ENCODE results near the gene DLGAP1. TPM values are rescaled to one million over a fixed set of nuclear protein-coding genes. Genes with fewer than 3 reads are reported as not detected.
"Not testable (repeated sequence)": the region's sequence is repeated elsewhere in the genome, so short reads cannot be mapped to it uniquely, and the experiment has no call there.

DLGAP1 gene
- total RNA-seq, 1 experiment from 2014 or later: 0.14 TPM

DNA sequence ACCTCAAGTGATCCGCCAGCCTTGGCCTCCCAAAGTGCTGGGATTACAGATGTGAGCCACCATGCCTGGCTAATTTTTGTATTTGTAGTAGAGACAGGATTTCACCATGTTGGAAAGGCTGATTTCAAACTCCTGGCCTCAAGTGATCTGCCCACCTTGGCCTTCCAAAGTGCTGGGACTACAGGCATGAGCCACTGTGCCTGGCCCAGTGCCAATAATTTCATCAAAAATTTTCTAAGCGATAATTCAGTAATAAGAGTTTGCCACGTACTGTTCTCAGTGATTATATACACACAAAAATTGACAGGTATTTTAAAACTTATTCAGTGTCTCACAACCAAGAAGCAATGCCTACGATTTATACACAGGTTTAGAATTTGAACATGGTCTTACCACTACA is 143.2 kb downstream of the DLGAP1 start:
- DNase-seq (ENCODE audit: low read depth); in situ Hi-C loops (cut with HindIII; ENCODE audit: low pct_unique_long_range_greater_than_20kb, low sequenced_read_pairs): not testable (repeated sequence)

DNA sequence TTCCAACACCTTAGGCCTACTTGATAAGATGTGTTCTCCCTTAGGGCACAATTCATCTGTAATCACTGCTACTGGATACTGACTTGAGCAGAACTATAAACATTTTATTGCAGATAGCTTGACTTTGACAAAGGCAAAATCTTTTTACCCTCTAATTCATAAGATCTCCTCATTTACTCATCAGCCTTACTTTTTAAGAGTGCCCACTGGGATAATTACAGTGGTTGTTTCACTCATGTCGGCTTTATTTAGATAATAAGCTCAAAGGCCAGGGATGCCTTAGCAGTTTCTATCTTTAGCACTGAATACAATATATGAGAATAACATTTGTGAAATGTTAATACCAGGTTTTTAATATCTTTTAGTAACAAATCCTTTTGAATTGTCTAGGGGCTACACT is 144.0 kb downstream of the DLGAP1 start:
- in situ Hi-C loops (cut with HindIII; ENCODE audit: low pct_unique_long_range_greater_than_20kb, low sequenced_read_pairs): no loop called here
- no peak for DNase-seq (ENCODE audit: low read depth)

DNA sequence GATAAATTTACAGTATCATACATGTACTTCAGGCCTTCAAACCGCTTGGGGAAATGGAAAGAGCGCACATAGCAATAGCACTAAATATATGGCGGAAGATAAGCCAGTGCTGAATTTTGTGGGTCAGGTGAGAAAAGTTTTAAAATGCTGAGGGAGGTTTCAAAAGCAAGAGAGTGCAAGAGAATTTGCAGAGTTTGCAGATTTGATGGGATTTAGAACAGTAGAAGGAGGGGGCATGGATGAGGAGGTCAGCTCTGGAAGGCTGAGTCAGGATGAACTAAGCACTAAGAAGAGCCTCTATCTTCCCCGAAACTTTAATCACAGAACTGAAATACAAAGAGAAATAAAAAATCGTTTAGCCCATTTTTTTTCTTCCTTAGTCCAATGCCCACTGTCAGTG is 145.9 kb downstream of the DLGAP1 start:
- in situ Hi-C loops (cut with HindIII; ENCODE audit: low pct_unique_long_range_greater_than_20kb, low sequenced_read_pairs): no loop called here

DNA sequence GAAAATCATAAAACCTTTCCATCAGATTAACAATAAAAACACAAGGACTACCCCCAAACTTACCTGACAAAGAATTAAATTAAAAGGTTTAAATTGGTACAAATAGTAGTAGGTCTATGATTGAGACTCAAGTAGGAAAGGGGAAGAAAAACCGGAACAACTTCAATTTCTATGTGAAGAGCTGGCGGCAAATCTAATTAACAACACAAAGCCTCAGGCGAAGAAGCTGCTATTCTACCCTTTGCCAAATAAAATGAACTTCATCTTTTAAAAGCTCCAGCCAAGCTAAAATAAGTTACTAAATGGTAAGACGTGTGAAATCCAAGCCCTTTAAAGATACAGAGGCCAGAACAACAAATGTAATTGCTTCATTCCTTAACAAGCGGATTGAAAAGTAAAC is 146.5 kb downstream of the DLGAP1 start:
- no peak for DNase-seq (ENCODE audit: low read depth)
- in situ Hi-C loops (cut with HindIII; ENCODE audit: low pct_unique_long_range_greater_than_20kb, low sequenced_read_pairs): no loop called here

More for the DNA sequence above, 145.9 kb downstream of the DLGAP1 start:
- no peak for DNase-seq (ENCODE audit: low read depth)

DNA sequence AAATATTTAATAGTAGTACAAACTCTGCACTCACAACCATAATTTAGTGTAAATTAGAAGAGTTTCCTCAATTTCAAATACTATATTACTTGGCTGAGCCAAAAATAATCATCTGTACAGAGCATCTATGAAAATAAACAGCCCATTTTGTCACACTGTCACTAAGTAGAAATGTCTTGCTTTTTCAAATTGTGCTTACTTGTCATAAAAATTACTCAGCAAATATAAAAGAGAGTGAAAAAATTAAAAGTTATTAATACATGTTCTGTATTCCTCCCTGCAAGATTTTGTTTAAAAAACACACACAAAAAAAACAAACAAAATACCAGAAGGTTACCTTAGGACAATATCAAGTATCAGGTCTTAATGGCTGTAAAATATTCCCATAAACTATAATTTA is 155.7 kb downstream of the DLGAP1 start:
- in situ Hi-C loops (cut with HindIII; ENCODE audit: low pct_unique_long_range_greater_than_20kb, low sequenced_read_pairs): no loop called here
- no peak for DNase-seq (ENCODE audit: low read depth)

DNA sequence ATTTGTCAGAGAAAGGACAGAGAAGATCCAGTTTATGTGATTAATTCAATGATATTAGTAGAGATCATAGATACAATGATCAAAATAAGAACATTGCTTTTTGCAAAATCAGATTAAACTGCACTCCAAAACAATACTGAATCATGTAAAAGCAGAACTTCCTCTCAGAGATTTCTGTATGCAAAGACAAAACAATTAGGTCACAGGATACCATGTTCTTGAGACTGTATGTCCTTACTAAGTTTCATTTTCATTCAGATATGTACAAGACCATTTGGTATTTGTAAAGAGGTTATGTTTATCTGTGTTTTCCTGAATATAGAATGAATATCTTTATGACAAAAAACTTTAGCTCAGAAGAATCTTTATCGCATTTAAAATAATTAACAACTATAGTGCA is 161.8 kb downstream of the DLGAP1 start:
- DNase-seq (ENCODE audit: low read depth): no peak
- in situ Hi-C loops (cut with HindIII; ENCODE audit: low pct_unique_long_range_greater_than_20kb, low sequenced_read_pairs): no loop called here

DNA sequence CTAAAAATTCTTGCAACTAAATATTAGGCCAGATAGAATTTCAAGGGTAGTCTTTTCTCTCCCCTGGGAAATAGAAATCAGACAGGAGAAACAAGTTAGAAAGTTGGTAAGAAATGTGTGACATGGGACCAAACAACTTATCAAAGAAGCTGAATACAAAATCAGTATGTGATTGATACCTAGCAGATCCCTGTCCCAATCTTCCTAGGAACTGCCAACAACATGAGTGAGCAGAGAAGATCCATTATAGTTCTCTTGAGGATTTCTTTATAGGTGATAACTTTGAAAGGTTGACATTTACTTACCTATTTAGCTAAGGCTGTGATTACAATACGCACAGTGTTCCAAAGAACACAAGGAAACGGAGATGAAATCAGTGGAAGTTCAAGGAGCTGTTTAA is 162.4 kb downstream of the DLGAP1 start:
- in situ Hi-C loops (cut with HindIII; ENCODE audit: low pct_unique_long_range_greater_than_20kb, low sequenced_read_pairs): no loop called here

DNA sequence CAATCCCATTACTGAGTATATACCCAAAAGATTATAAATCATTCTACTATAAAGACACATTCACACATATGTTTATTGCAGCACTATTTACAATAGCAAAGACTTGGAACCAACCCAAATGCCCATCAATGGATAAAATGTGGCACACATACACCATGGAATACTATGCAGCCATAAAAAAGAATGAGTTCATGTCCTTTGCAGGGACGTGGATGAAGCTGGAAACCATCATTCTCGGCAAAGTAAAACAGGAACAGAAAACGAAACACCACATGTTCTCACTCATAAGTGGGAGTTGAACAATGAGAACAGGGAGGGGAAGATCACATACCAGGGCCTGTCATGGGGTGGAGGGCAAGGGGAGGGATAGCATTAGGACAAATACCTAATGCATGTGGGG is 167.8 kb downstream of the DLGAP1 start:
- in situ Hi-C loops (cut with HindIII; ENCODE audit: low pct_unique_long_range_greater_than_20kb, low sequenced_read_pairs); DNase-seq (ENCODE audit: low read depth): not testable (repeated sequence)

More for the DNA sequence above, 162.4 kb downstream of the DLGAP1 start:
- DNase-seq (ENCODE audit: low read depth): no peak

DNA sequence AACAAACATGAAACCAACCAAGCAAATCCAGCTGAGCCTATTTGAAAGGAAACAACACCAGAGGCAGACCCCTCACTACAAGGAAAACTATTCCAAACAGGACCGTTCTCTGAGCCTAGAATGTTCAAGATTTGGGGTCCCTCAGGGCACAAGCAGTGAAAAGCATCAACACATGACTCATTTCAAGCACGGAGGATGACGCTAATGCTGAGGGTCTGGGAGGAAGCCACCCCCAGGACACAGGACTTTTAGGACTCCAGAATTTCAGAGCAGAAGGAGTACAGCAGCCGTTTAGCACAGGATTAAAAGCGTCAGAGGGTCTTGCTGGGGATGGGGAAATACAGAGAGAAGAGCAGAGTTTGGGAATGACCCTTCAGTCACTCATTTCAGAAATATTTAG is 168.9 kb downstream of the DLGAP1 start:
- no peak for DNase-seq (ENCODE audit: low read depth)
- in situ Hi-C loops (cut with HindIII; ENCODE audit: low pct_unique_long_range_greater_than_20kb, low sequenced_read_pairs): no loop called here

DNA sequence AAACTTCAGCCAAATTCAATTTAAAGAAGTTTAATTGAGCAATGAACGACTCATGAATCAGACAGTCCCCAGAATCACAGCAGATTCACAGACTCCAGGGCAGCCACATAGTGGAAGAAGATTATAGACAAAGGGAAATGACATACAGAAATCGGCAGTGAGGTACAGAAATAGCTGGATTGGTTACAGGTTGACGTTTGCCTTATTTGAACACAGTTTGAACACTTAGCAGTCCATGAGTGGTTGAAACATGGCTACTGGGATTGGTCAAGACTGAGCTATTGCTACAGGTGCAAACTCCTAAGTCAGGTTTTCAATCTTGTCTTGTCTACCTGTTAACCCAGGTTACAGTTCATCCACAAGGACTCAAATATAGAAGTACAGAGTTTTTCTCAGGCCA is 169.6 kb downstream of the DLGAP1 start:
- in situ Hi-C loops (cut with HindIII; ENCODE audit: low pct_unique_long_range_greater_than_20kb, low sequenced_read_pairs): no loop called here
- no peak for DNase-seq (ENCODE audit: low read depth)

DNA sequence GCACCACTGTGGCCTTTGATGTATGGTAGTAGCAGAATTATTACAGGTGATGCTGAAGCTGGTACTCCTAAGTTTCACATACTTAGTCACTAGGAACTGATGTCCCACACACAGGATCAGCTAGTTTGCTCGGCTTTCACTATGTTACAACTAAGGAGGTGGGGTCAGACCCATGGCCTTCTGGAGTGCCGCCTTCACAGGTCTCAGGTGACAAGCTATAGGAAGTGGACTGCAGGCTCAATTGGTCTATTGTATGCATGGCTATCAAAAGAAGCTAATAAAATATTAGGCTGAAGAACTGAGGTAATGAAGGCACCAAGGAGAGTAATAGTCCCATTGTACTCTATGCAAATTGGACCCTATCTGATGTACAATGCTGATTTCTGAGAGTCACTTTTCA is 170.6 kb downstream of the DLGAP1 start:
- in situ Hi-C loops (cut with HindIII; ENCODE audit: low pct_unique_long_range_greater_than_20kb, low sequenced_read_pairs): no loop called here
- no peak for DNase-seq (ENCODE audit: low read depth)

DNA sequence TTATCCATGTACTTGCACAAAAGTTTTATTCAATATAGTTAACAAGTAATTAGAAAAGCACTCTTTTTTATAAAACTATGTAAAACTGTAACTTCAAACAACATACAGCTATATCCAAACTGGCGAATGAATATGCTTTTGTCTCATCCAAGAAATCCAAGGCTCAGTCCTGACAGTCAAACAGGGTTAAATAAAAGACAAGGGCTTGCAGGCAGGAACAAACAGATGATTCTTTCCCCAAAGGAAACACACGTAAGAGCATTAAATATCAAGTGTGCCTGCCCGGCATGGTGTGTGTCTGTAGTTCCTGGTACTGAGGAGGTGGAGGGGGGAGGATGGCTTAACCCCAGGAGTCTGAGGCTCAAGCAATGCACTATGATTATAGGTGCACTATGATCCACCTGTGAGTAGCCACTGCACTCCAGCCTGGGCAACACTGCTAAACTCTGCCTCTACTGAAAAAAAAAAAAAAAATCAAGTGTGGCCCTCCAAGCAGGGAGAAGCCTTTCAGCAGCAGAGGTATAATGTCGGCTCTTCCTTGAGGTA is 171.3 kb downstream of the DLGAP1 start:
- DNase-seq (ENCODE audit: low read depth): no peak
- in situ Hi-C loops (cut with HindIII; ENCODE audit: low pct_unique_long_range_greater_than_20kb, low sequenced_read_pairs): no loop called here

DNA sequence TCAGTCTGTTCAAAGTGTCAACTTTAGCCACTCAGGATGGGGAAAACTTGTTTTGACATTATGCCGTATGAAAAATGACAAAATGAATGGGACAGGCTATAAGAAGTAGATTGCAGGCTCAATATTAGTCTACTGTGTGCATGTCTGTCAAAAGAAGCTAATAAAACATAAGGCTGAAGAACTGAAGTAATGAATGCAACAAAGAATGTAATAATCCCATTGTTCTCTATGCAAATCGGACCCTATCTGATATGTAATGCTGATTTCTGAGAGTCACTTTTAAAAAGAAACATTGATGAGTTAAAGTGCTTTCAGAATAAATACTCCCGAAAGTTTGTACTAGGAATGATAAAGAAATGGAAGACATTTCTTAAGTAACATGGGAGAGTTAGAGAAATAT is 172.2 kb downstream of the DLGAP1 start:
- in situ Hi-C loops (cut with HindIII; ENCODE audit: low pct_unique_long_range_greater_than_20kb, low sequenced_read_pairs): no loop called here
- DNase-seq (ENCODE audit: low read depth): no peak

DNA sequence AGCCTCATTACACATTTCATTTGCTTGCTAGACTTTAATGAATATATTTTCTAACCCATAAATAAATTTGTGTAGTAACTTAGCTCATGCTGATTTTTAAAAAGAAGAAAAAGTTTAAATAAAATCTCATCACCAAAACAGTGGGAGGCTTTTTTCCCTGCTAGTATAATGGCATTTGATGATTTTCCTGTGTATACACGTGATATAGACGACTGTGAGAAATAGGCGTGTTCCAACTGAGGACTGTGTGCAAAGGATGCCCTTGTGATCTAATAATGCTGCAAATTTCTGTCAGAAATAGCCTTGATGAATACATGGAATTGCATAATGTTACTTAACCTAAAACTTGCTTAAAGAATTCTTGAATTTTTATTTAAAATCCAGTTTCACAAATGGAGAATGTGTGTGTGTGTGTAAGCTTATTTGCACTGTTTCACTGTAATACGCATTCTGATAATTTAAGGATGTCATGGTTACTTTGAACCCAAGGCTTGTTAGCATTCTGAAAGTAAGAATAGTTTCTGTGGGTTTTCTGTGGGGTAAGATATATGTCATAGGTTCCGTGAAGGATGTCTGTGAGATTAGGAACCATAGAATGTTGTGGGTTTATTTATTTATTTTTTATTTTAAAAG is 178.0 kb downstream of the DLGAP1 start:
- DNase-seq (ENCODE audit: low read depth): no peak
- in situ Hi-C loops (cut with HindIII; ENCODE audit: low pct_unique_long_range_greater_than_20kb, low sequenced_read_pairs): no loop called here

DNA sequence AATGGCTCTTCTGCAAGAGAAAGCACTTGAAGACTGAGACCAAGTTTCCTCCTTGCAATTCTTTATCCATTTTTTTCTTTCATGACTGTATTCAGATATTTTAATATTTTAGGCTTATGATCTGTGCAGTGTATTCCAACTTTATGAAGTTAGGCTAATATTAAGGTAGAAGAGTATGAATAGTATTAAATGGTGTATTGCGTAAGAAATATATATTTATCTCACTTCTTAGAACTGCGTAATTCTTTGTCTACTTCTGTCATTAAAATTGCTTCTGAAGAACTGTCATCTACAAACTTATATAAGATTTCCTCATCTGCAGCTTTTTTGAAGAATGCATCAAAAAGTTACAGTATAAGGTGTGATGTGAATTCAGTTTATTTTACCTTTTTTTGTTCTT is 183.2 kb downstream of the DLGAP1 start:
- no peak for DNase-seq (ENCODE audit: low read depth)
- in situ Hi-C loops (cut with HindIII; ENCODE audit: low pct_unique_long_range_greater_than_20kb, low sequenced_read_pairs): no loop called here

DNA sequence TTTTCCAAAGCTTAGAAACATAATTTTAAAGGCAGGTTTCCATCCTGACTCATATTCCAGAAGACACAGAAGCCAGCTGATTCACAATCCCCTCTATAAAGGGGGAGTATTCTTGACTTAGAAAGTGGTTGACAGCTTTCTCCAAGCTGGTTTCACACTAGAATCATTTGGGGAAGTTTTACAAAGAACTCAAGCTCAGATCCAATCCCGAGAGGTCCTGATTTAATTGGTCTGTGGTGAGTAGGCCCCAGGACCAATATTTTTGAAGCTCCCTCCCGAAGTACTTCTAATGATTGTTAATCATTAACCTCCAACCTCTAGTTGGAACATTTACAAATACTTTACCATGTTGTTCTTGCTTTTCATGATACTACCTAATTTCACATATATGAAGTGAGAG is 184.1 kb downstream of the DLGAP1 start:
- in situ Hi-C loops (cut with HindIII; ENCODE audit: low pct_unique_long_range_greater_than_20kb, low sequenced_read_pairs): no loop called here
- DNase-seq (ENCODE audit: low read depth): no peak

DNA sequence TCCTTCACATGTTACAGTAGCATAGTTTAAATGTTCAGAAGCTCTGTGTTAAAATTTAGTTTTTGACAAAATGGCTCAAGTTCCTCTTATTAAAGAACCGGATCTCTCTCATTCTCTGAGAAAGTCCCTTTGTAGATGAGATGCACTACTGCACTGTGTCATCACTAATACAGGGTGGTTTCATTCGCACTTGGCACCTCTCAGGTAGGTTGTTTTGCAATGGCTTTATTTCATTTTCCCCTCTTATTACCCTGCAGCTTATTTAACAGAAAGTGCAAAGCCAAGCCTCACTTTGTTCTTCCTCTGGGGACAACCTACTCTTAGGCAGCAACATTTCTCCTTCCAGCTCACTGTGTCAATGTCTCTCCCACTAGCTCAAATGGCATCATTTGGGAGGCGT is 185.1 kb downstream of the DLGAP1 start:
- no peak for DNase-seq (ENCODE audit: low read depth)
- in situ Hi-C loops (cut with HindIII; ENCODE audit: low pct_unique_long_range_greater_than_20kb, low sequenced_read_pairs): no loop called here

DNA sequence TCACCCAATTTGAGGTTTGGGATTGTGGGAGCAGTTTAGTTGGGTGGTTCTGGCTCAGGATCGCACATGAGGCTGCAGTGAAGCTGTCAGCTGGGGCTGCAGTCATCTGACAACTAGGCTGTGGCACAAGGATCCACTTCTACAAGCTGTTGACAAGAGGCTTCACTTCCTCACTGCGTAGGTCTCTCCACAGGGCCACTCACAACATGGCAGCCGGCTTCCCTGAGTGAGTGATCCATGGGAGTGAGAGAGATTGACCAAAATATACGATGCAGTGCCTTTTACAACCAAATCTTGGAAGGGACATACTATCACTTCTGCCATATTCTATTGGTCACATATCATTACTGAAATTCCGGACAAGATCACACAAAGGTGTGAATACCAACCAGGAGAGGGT is 187.5 kb downstream of the DLGAP1 start:
- no peak for DNase-seq (ENCODE audit: low read depth)
- in situ Hi-C loops (cut with HindIII; ENCODE audit: low pct_unique_long_range_greater_than_20kb, low sequenced_read_pairs): no loop called here

DNA sequence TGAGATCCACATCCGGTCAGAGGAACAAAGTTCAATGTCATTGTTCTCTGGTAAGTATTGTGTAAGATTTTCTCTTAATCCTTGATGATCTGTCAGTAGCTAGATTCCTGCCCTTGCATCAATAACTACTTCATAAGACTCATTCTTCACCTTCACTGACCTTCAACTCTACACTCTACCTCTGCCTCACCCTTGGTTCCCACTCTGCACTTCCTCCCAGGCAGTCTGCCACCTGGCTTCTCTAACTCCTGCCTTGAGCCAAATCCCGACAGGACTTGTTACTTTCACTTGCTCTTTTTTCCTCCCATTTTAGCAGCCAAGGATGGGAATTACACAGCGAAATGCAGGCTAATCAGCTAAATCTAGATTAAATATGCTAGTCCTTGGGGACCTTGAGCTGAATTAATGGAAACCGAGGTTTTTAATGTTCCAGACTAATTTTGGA is 190.7 kb downstream of the DLGAP1 start:
- in situ Hi-C loops (cut with HindIII; ENCODE audit: low pct_unique_long_range_greater_than_20kb, low sequenced_read_pairs): no loop called here
- DNase-seq (ENCODE audit: low read depth): no peak

DNA sequence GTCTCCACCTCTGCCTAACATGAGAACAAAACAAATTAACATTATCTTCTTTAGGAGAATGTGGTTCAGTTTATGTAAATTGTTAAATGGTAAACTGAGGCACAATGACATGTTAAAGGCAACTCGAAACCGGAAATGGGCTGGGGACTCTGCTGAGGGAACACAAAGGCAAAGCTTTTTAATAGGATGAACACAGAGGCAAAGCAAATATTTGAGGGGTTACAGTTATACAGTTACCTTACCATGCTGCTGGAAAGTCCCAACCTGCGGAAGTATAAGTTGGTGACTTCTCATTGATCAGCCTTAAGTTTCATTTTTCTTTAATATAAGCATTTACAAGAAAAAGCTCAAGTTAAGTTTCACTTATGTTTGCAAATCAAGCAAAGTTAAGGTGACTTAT is 195.0 kb downstream of the DLGAP1 start:
- in situ Hi-C loops (cut with HindIII; ENCODE audit: low pct_unique_long_range_greater_than_20kb, low sequenced_read_pairs): no loop called here
- no peak for DNase-seq (ENCODE audit: low read depth)
